Astrocyte (in vitro differentiated cells and primary cell): ENCODE results near the gene GPER1. TPM values are rescaled to one million over a fixed set of nuclear protein-coding genes. Genes with fewer than 3 reads are reported as not detected.

Source experiments
- DNase-seq: peaks from one replicate; pipeline ENCODE4 v3.0.0-alpha.2; 2010; ENCODE audit warnings: low read depth
- FAIRE-seq: peaks from 2 replicates; lab custom pipeline; 2011; peaks lifted over from hg19 to GRCh38; lab: Jason Lieb, UNC
- H2AFZ ChIP-seq: 2 replicates; pipeline ENCODE4 v1.6.0; 2012; ENCODE audit warnings: low read depth, low read length, inconsistent platforms
- H3K27ac ChIP-seq: 2 replicates; pipeline ENCODE4 v1.5.1; 2011; ENCODE audit warnings: low read depth, low read length, inconsistent platforms
- H3K27me3 ChIP-seq: 2 replicates; pipeline ENCODE4 v1.6.0; 2011; ENCODE audit warnings: low read length, inconsistent platforms; ENCODE audit not compliant: insufficient read depth
- H3K36me3 ChIP-seq: 2 replicates; pipeline ENCODE4 v1.5.1; 2011; ENCODE audit warnings: low read length, inconsistent platforms; ENCODE audit not compliant: insufficient read depth
- H3K4me1 ChIP-seq: 2 replicates; pipeline ENCODE4 v1.5.1; 2011; ENCODE audit warnings: low read length, inconsistent platforms; ENCODE audit not compliant: insufficient read depth
- H3K4me2 ChIP-seq: 2 replicates; pipeline ENCODE4 v1.6.0; 2012; ENCODE audit warnings: low read length, inconsistent platforms
- H3K4me3 ChIP-seq: 2 replicates; pipeline ENCODE4 v1.5.1; 2011; ENCODE audit warnings: low read depth, mild to moderate bottlenecking, low read length, inconsistent platforms; ENCODE audit not compliant: insufficient read depth
- H3K79me2 ChIP-seq: 2 replicates; pipeline ENCODE4 v1.6.0; 2012; ENCODE audit warnings: mild to moderate bottlenecking, low read length, inconsistent platforms; ENCODE audit not compliant: insufficient read depth
- H3K9ac ChIP-seq: 2 replicates; pipeline ENCODE4 v1.6.0; 2012; ENCODE audit warnings: mild to moderate bottlenecking, low read length, inconsistent platforms
- H3K9me3 ChIP-seq: 2 replicates; pipeline ENCODE4 v1.5.1; 2012; ENCODE audit warnings: low read depth, mild to moderate bottlenecking, low read length, inconsistent platforms; ENCODE audit not compliant: insufficient read depth
- H4K20me1 ChIP-seq: 2 replicates; pipeline ENCODE4 v1.6.0; 2012; ENCODE audit warnings: low read length, inconsistent platforms; ENCODE audit not compliant: insufficient read depth
- H3K27ac Mint-ChIP-seq: one replicate; pipeline ENCODE4 v1.8.0; 2021; ENCODE audit warnings: mild to moderate bottlenecking, mixed read lengths; ENCODE audit not compliant: unreplicated experiment
- H3K27me3 Mint-ChIP-seq: one replicate; pipeline ENCODE4 v1.8.0; 2021; ENCODE audit warnings: low read depth, mixed read lengths; ENCODE audit not compliant: unreplicated experiment
- H3K36me3 Mint-ChIP-seq: one replicate; pipeline ENCODE4 v1.8.0; 2021; ENCODE audit warnings: low read depth, mixed read lengths; ENCODE audit not compliant: unreplicated experiment
- H3K4me1 Mint-ChIP-seq: one replicate; pipeline ENCODE4 v1.8.0; 2021; ENCODE audit warnings: low read depth, mixed read lengths; ENCODE audit not compliant: unreplicated experiment
- H3K4me3 Mint-ChIP-seq: one replicate; pipeline ENCODE4 v1.8.0; 2021; ENCODE audit warnings: mild to moderate bottlenecking, moderate library complexity, mixed read lengths; ENCODE audit not compliant: unreplicated experiment
- H3K9me3 Mint-ChIP-seq: one replicate; pipeline ENCODE4 v1.8.0; 2021; ENCODE audit warnings: mild to moderate bottlenecking, mixed read lengths; ENCODE audit not compliant: unreplicated experiment
- EZH2 ChIP-seq: IDR thresholded peaks from 2 replicates; pipeline ENCODE4 v1.6.1; 2012; ENCODE audit warnings: mild to moderate bottlenecking, low read length, inconsistent platforms; ENCODE audit not compliant: insufficient read depth
- total RNA-seq: library from RNA; stranded (reverse); gene quantifications from 2 replicates; pipeline ENCODE4 v1.2.1, GENCODE V29; 2021
- TF ChIP-seq, protein P1 (sequence below): IDR thresholded peaks from 2 replicates; pipeline ENCODE4 v1.5.1; 2011; ENCODE audit warnings: low read depth, mild to moderate bottlenecking, inconsistent platforms, low read length, moderate library complexity; ENCODE audit not compliant: insufficient read depth

Gene GPER1
- total RNA-seq, 1 donor from 2014 or later: 17.4 TPM

DNA sequence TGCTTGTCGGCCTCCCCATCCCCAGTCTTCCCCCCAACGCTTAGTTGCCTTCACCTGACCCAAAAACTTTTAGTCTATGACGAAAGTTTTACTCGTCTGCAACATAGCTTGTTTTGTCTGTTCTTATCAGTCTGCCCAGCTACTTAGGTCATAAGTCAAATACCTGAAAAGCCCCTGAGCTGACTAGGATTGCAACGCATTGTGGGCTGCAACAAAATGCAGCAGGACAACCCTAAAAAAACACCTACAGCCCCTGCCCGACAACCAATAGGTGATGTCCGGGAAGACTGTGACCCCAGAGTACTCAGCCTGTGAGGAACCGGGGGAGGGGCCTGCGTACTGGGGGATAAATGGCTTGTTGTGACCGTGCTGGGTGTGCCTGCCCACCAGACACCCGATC is 19.3 kb upstream of the GPER1 start:
- no peaks in the 10 kb centered on the region for H3K36me3 ChIP-seq
- H2AFZ ChIP-seq: no peak overlapping the region
- no peak for DNase-seq
- no peak overlapping the region for H3K27ac ChIP-seq
- H3K36me3 Mint-ChIP-seq: no peaks in the 10 kb centered on the region
- FAIRE-seq: no peak
- no peak overlapping the region for H3K4me3 ChIP-seq
- H3K4me1 ChIP-seq: no peaks in the 10 kb centered on the region
- H3K9me3 Mint-ChIP-seq: peaks cover 3% of the 10 kb centered on the region
- TF ChIP-seq EZH2: no peak
- TF ChIP-seq, protein P1, sequence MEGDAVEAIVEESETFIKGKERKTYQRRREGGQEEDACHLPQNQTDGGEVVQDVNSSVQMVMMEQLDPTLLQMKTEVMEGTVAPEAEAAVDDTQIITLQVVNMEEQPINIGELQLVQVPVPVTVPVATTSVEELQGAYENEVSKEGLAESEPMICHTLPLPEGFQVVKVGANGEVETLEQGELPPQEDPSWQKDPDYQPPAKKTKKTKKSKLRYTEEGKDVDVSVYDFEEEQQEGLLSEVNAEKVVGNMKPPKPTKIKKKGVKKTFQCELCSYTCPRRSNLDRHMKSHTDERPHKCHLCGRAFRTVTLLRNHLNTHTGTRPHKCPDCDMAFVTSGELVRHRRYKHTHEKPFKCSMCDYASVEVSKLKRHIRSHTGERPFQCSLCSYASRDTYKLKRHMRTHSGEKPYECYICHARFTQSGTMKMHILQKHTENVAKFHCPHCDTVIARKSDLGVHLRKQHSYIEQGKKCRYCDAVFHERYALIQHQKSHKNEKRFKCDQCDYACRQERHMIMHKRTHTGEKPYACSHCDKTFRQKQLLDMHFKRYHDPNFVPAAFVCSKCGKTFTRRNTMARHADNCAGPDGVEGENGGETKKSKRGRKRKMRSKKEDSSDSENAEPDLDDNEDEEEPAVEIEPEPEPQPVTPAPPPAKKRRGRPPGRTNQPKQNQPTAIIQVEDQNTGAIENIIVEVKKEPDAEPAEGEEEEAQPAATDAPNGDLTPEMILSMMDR: no peak
- no peak overlapping the region for H3K9ac ChIP-seq
- no peak overlapping the region for H3K27ac Mint-ChIP-seq
- H3K27me3 ChIP-seq: no peaks in the 10 kb centered on the region
- peaks cover 5% of the 10 kb centered on the region for H3K4me1 Mint-ChIP-seq
- no peak overlapping the region for H3K4me2 ChIP-seq
- H4K20me1 ChIP-seq: peaks cover 58% of the 10 kb centered on the region
- H3K4me3 Mint-ChIP-seq: no peak overlapping the region
- H3K27me3 Mint-ChIP-seq: no peaks in the 10 kb centered on the region
- H3K79me2 ChIP-seq: no peaks in the 10 kb centered on the region
- peaks cover 2% of the 10 kb centered on the region for H3K9me3 ChIP-seq

DNA sequence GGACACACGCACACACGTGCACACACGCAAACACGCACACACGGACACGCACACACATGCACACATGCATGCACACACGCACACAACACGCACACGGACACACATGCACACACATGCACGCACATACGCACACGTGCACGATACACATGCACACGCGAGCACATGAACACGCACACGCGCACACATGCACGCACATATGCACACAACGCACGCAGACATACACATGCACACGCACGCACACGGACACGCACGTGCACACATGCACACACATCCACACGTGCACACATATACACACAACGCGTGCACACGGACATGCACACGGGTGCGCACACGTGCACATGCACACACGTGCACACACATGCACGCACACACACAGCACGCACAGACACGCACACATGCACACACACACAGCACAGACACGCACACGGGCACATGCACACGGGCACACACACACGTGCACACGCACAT is 17.3 kb upstream of the GPER1 start:
- Histone ChIP-seq H3K9ac (no peak overlapping the region), H4K20me1 (peaks cover 48% of the 10 kb centered on the region), H3K4me1 (no peaks in the 10 kb centered on the region), H3K79me2 (no peaks in the 10 kb centered on the region), H2AFZ (no peak overlapping the region), H3K27me3 (no peaks in the 10 kb centered on the region), H3K4me2 (no peak overlapping the region), H3K36me3 (no peaks in the 10 kb centered on the region), H3K4me3 (no peak overlapping the region), H3K27ac (no peak overlapping the region), H3K9me3 (peaks cover 2% of the 10 kb centered on the region)
- TF ChIP-seq EZH2: no peak
- TF ChIP-seq, protein P1: no peak
- FAIRE-seq (no peak), DNase-seq (no peak)
- Mint-ChIP-seq H3K4me1 (peaks cover 5% of the 10 kb centered on the region), H3K27ac (no peak overlapping the region), H3K27me3 (no peaks in the 10 kb centered on the region), H3K9me3 (peaks cover 3% of the 10 kb centered on the region), H3K36me3 (no peaks in the 10 kb centered on the region), H3K4me3 (no peak overlapping the region)

DNA sequence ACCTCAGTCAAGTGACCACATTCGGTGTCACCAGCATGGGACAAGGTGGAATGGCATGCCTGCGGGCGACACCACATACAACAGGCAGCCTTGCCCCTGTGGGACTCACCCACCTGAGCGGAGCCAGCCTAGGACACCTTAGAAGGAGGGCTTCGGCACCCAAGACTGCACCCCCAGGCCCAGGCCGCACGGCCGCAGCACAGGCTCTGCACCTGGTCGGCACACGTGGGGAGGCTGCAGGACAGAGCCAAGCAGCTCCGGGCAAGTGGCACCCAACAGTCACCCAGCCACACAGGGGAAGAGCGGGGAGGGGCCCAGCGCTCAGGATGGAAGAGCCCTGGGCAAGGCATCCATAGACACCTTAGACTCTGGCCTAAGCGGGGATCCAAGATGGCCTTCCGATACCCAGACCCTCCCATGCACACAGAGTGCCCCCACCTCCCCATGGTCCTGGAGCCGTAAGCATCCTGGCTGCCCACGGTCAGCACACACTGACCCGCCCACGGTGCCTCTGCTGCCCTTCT is 16.1 kb upstream of the GPER1 start:
- no peak for DNase-seq

More for the DNA sequence above, 16.1 kb upstream of the GPER1 start:
- FAIRE-seq: no peak
- Histone ChIP-seq H3K9me3 (peaks cover 2% of the 10 kb centered on the region), H3K9ac (no peak overlapping the region), H3K27me3 (no peaks in the 10 kb centered on the region), H3K79me2 (no peaks in the 10 kb centered on the region), H3K36me3 (no peaks in the 10 kb centered on the region), H4K20me1 (peaks cover 50% of the 10 kb centered on the region), H3K27ac (no peak overlapping the region), H2AFZ (no peak overlapping the region), H3K4me3 (no peak overlapping the region), H3K4me1 (peaks cover 7% of the 10 kb centered on the region), H3K4me2 (no peak overlapping the region)
- no peak for TF ChIP-seq EZH2
- TF ChIP-seq, protein P1: no peak
- Mint-ChIP-seq H3K27me3 (no peaks in the 10 kb centered on the region), H3K4me3 (no peak overlapping the region), H3K4me1 (peaks cover 5% of the 10 kb centered on the region), H3K36me3 (no peaks in the 10 kb centered on the region), H3K9me3 (peaks cover 3% of the 10 kb centered on the region), H3K27ac (no peak overlapping the region)
